DMS153 (cell line): Measurements from ENCODE around the gene NBPF1.
"Not testable (repeated sequence)": the region's sequence is repeated elsewhere in the genome, so short reads cannot be mapped to it uniquely, and the experiment has no call there.

Experiments
- DNase-seq: peaks from one replicate; lab custom pipeline; 2025; lab: John Stamatoyannopoulos, UW

The NBPF1 gene

GRCh38 chr1:16641159-16641975 lies 28.0 kb upstream of the NBPF1 start:
- DNase-seq: not testable (repeated sequence)

- not testable (repeated sequence) for DNase-seq
These were observed 26.0 kb upstream of the NBPF1 start for GRCh38 chr1:16639091-16640031.

GRCh38 chr1:16637941-16638778 lies 24.8 kb upstream of the NBPF1 start:
- DNase-seq: not testable (repeated sequence)

GRCh38 chr1:16636551-16637195 lies 23.3 kb upstream of the NBPF1 start:
- not testable (repeated sequence) for DNase-seq

- DNase-seq: not testable (repeated sequence)
These were observed 22.6 kb upstream of the NBPF1 start for GRCh38 chr1:16635959-16636358.

- DNase-seq: not testable (repeated sequence)
These were observed 20.3 kb upstream of the NBPF1 start for GRCh38 chr1:16633540-16634282.

GRCh38 chr1:16632044-16632850 lies 18.9 kb upstream of the NBPF1 start:
- not testable (repeated sequence) for DNase-seq

GRCh38 chr1:16631248-16632043 lies 18.1 kb upstream of the NBPF1 start:
- DNase-seq: no peak

- no peak for DNase-seq
These were observed 17.4 kb upstream of the NBPF1 start for GRCh38 chr1:16630661-16631247.

GRCh38 chr1:16629916-16630530 lies 16.7 kb upstream of the NBPF1 start:
- not testable (repeated sequence) for DNase-seq

- DNase-seq: no peak
These were observed 15.2 kb upstream of the NBPF1 start for GRCh38 chr1:16628361-16629111.

GRCh38 chr1:16626409-16626983 lies 13.1 kb upstream of the NBPF1 start:
- not testable (repeated sequence) for DNase-seq

- DNase-seq: no peak
These were observed 12.4 kb upstream of the NBPF1 start for GRCh38 chr1:16625497-16626408.

GRCh38 chr1:16623812-16624719 lies 10.7 kb upstream of the NBPF1 start:
- DNase-seq: peak; percentile 84

GRCh38 chr1:16623337-16623736 lies 10.0 kb upstream of the NBPF1 start:
- not testable (repeated sequence) for DNase-seq
